Thymus (tissue), 11 donors: Measurements from ENCODE around the gene TRIM59. TPM values are rescaled to one million over a fixed set of nuclear protein-coding genes. Genes with fewer than 3 reads are reported as not detected.

Source experiments
- DNase-seq, 9 donors: peaks; one replicate each; pipeline ENCODE4 v3.0.0-alpha.2; 2013; ENCODE audit warnings: low spot score in 9 of 9, low read depth in 6 of 9, missing footprints in 1 of 9
- H3K27ac ChIP-seq, 2 donors: one replicate each; pipeline ENCODE4 v1.5.1; 2013; ENCODE audit warnings: control low read depth in 1 of 2, low read depth in 1 of 2, low read length in 1 of 2, mild to moderate bottlenecking in 1 of 2, moderate library complexity in 1 of 2
- H3K27me3 ChIP-seq, 2 donors: one replicate each; pipeline ENCODE4 v1.5.1; 2013; ENCODE audit warnings: low read length in 1 of 2; ENCODE audit not compliant: control insufficient read depth in 2 of 2, insufficient read depth in 1 of 2
- H3K36me3 ChIP-seq, 2 donors: one replicate each; pipeline ENCODE4 v1.5.1; 2013; ENCODE audit warnings: low read length in 1 of 2, mild to moderate bottlenecking in 1 of 2, moderate library complexity in 1 of 2; ENCODE audit not compliant: control insufficient read depth in 2 of 2, insufficient read depth in 2 of 2
- H3K4me1 ChIP-seq, 2 donors: one replicate each; pipeline ENCODE4 v1.5.1; 2013; ENCODE audit warnings: low read length in 2 of 2; ENCODE audit not compliant: control insufficient read depth in 2 of 2, insufficient read depth in 2 of 2
- H3K4me3 ChIP-seq, 2 donors: one replicate each; pipeline ENCODE4 v1.5.1; 2013; ENCODE audit warnings: low read length in 2 of 2, control low read depth in 1 of 2, mild to moderate bottlenecking in 1 of 2
- H3K9me3 ChIP-seq, 2 donors: one replicate each; pipeline ENCODE4 v1.5.1; 2013; ENCODE audit warnings: low read length in 1 of 2, mild to moderate bottlenecking in 1 of 2; ENCODE audit not compliant: control insufficient read depth in 2 of 2, insufficient read depth in 1 of 2
- WGBS: extraction: QIAGEN DNeasy Blood & Tissue Kit; methylation state at CpG from one replicate; pipeline ENCODE4 v1.1.7; 2013; 5-methylcytosine and 5-hydroxymethylcytosine counted together
- polyA plus RNA-seq: library from polyadenylated mRNA; stranded (reverse); fragments of 200-250 nt; gene quantifications from one replicate; pipeline ENCODE4 v1.2.3, GENCODE V29; 2013
- total RNA-seq: library from RNA; stranded (reverse); fragments of 120-200 nt; gene quantifications from one replicate; pipeline ENCODE4 v1.2.4, GENCODE V29; 2013
- donor health status: healthy.

Gene TRIM59
- total and polyA plus RNA-seq, 2 donors, result 8.7 to 23.0 TPM

- Histone ChIP-seq H3K4me1 (peaks cover 5 to 12% of the 10 kb centered on the region in 2 donors), H3K27ac (no peak overlapping the region), H3K27me3 (no peaks in the 10 kb centered on the region), H3K4me3 (no peak overlapping the region), H3K9me3 (no peaks in the 10 kb centered on the region), H3K36me3 (peaks cover 0 to 4% of the 10 kb centered on the region in 2 donors)
- over 99% methylated on average over 3 of the region's 3 CpGs for WGBS
- no peak for DNase-seq
These were observed 55.6 kb downstream of the TRIM59 start for GRCh38 chr3:160394009-160394392.

- Histone ChIP-seq H3K27ac (no peak overlapping the region), H3K9me3 (no peaks in the 10 kb centered on the region), H3K36me3 (peaks cover 0 to 4% of the 10 kb centered on the region in 2 donors), H3K27me3 (no peaks in the 10 kb centered on the region), H3K4me3 (no peak overlapping the region), H3K4me1 (peaks cover 5 to 12% of the 10 kb centered on the region in 2 donors)
- DNase-seq, result no peak
- WGBS, result 98% methylated on average over 2 of the region's 2 CpGs
These were observed 56.1 kb downstream of the TRIM59 start for GRCh38 chr3:160393346-160394008.

GRCh38 chr3:160392798-160393197 is 56.8 kb downstream of the TRIM59 start:
- no peak for DNase-seq
- Histone ChIP-seq H3K27ac (no peak overlapping the region), H3K27me3 (no peaks in the 10 kb centered on the region), H3K9me3 (no peaks in the 10 kb centered on the region), H3K4me3 (no peak overlapping the region), H3K36me3 (peaks cover 0 to 4% of the 10 kb centered on the region in 2 donors), H3K4me1 (peaks cover 0 to 9% of the 10 kb centered on the region in 2 donors)

- no peak overlapping the region for H3K4me3 ChIP-seq
- peaks cover 0 to 4% of the 10 kb centered on the region in 2 donors for H3K36me3 ChIP-seq
- WGBS, result 95% methylated on average over 3 of the region's 3 CpGs
- H3K4me1 ChIP-seq, result peaks cover 0 to 6% of the 10 kb centered on the region in 2 donors
- H3K27ac ChIP-seq, result no peak overlapping the region
- no peaks in the 10 kb centered on the region for H3K9me3 ChIP-seq
- no peak for DNase-seq
- H3K27me3 ChIP-seq, result no peaks in the 10 kb centered on the region
These were observed 58.9 kb downstream of the TRIM59 start for GRCh38 chr3:160390565-160391138.

Other genes starting within 250 kb of the TRIM59 start
- 0.05 TPM for gene C3orf80, start 224.4 kb downstream of the TRIM59 start, total RNA-seq
- 0.21 TPM for gene C3orf80, start 224.4 kb downstream of the TRIM59 start, polyA plus RNA-seq
- 36.7 TPM for gene IFT80, start 50.6 kb downstream of the TRIM59 start, total RNA-seq
- gene IFT80, start 50.6 kb downstream of the TRIM59 start, polyA plus RNA-seq, result 58.0 TPM
- 129 TPM for gene SMC4, start 50.1 kb downstream of the TRIM59 start, total RNA-seq
- 119 TPM for gene SMC4, start 50.1 kb downstream of the TRIM59 start, polyA plus RNA-seq
- gene KPNA4, start 115.8 kb upstream of the TRIM59 start, total RNA-seq, result 26.0 TPM
- gene KPNA4, start 115.8 kb upstream of the TRIM59 start, polyA plus RNA-seq, result 22.9 TPM
- gene ARL14, start 227.4 kb upstream of the TRIM59 start, total RNA-seq, result 1.1 TPM
- gene ARL14, start 227.4 kb upstream of the TRIM59 start, polyA plus RNA-seq, result 4.8 TPM